SK-N-SH (cell line): ENCODE data around the gene PSME2. TPM values are rescaled to one million over a fixed set of nuclear protein-coding genes. Genes with fewer than 3 reads are reported as not detected.
A peak's percentile ranks its signal among the peaks of the same experiment; 100 is the strongest.

ENCODE experiments used
- CTCF ChIA-PET: fragments of 300-600, 350-600 bp; formaldehyde crosslinking; extraction: SDS; loops from one replicate; lab custom pipeline; 2021; lab: Yijun Ruan, JAX
- POLR2A ChIA-PET: fragments of 350-600 bp; sonication (Branson Sonifier 250); formaldehyde crosslinking; extraction: SDS; loops from one replicate; lab custom pipeline; 2020; ENCODE audit warnings: antibody characterized with exemption, inconsistent platforms; lab: Yijun Ruan, JAX
- DNase-seq: peaks from one replicate; pipeline ENCODE4 v3.0.0; 2012
- H2AFZ ChIP-seq: fragments of 200-600 bp; sonication (generic); 2 replicates; pipeline ENCODE4 v1.8.1; 2016; ENCODE audit warnings: antibody characterized with exemption, mild to moderate bottlenecking, low read depth
- H3F3A ChIP-seq: fragments of 200-600 bp; sonication (generic); replicated peaks from 2 replicates; pipeline ENCODE3; 2016; ENCODE audit warnings: antibody characterized with exemption, mild to moderate bottlenecking; ENCODE audit not compliant: insufficient read depth
- H3K27ac ChIP-seq, 2 experiments: fragments of 200-500 bp in 1 of 2; fragments of 200-600 bp in 1 of 2; sonication (Bioruptor generic) in 1 of 2; sonication (generic), shearing (Covaris generic) in 1 of 2; 2 replicates each; pipeline versions ENCODE4 v1.5.1 to v1.6.1; 2014 to 2016; ENCODE audit warnings: low read depth in 2 of 2, inconsistent platforms in 1 of 2, low read length in 1 of 2, mild to moderate bottlenecking in 1 of 2, mixed read lengths in 1 of 2
- H3K27me3 ChIP-seq: fragments of 200-600 bp; sonication (generic), shearing (Covaris generic); 2 replicates; pipeline ENCODE4 v1.6.1; 2016; ENCODE audit warnings: mixed run types; ENCODE audit not compliant: insufficient read depth
- H3K36me3 ChIP-seq, 2 experiments: fragments of 200-500 bp in 1 of 2; fragments of 200-600 bp in 1 of 2; sonication (Bioruptor generic) in 1 of 2; sonication (generic) in 1 of 2; replicated peaks in 1 of 2; 2 replicates each; pipeline versions ENCODE3 to v1.5.1; 2014 to 2016; ENCODE audit warnings: low read length in 1 of 2, mild to moderate bottlenecking in 1 of 2; ENCODE audit not compliant: insufficient read depth in 2 of 2, control insufficient read depth in 1 of 2
- H3K4me1 ChIP-seq, 2 experiments: fragments of 200-500 bp in 1 of 2; fragments of 200-600 bp in 1 of 2; sonication (Bioruptor generic) in 1 of 2; sonication (generic), shearing (Covaris generic) in 1 of 2; 2 replicates each; pipeline versions ENCODE4 v1.5.1 to v1.6.1; 2014 to 2016; ENCODE audit warnings: low read depth in 1 of 2, low read length in 1 of 2, mixed run types in 1 of 2; ENCODE audit not compliant: insufficient read depth in 2 of 2, control insufficient read depth in 1 of 2
- H3K4me2 ChIP-seq: fragments of 200-600 bp; sonication (generic), shearing (Covaris generic); 2 replicates; pipeline ENCODE4 v1.6.1; 2017; ENCODE audit warnings: mixed run types
- H3K4me3 ChIP-seq, 2 experiments: fragments of 200-500 bp in 1 of 2; fragments of 200-600 bp in 1 of 2; sonication (Bioruptor generic) in 1 of 2; sonication (generic), shearing (Covaris generic) in 1 of 2; 2 replicates each; pipeline versions ENCODE4 v1.5.1 to v1.8.1; 2014 to 2016; ENCODE audit warnings: low read depth in 2 of 2, inconsistent platforms in 1 of 2, low read length in 1 of 2, mild to moderate bottlenecking in 1 of 2, mixed read lengths in 1 of 2, moderate library complexity in 1 of 2
- H3K79me2 ChIP-seq: fragments of 200-600 bp; sonication (generic); 2 replicates; pipeline ENCODE4 v1.8.1; 2017; ENCODE audit warnings: mild to moderate bottlenecking; ENCODE audit not compliant: insufficient read depth
- H3K9ac ChIP-seq: fragments of 200-600 bp; sonication (generic); 2 replicates; pipeline ENCODE4 v1.6.1; 2017; ENCODE audit warnings: mixed run types
- H3K9me2 ChIP-seq: fragments of 200-600 bp; sonication (generic); 2 replicates; pipeline ENCODE4 v1.6.1; 2017; ENCODE audit warnings: mixed run types
- H3K9me3 ChIP-seq: fragments of 200-600 bp; sonication (generic); 2 replicates; pipeline ENCODE4 v1.6.1; 2017; ENCODE audit warnings: mixed run types, mild to moderate bottlenecking, moderate library complexity
- H4K20me1 ChIP-seq: fragments of 200-600 bp; sonication (generic); 2 replicates; pipeline ENCODE4 v1.6.1; 2017; ENCODE audit warnings: mild to moderate bottlenecking, mixed run types; ENCODE audit not compliant: insufficient read depth
- CHD2 ChIP-seq: fragments of 150-350 bp; IDR thresholded peaks from 2 replicates; pipeline ENCODE4 v1.6.1; 2018; ENCODE audit warnings: low read length; ENCODE audit not compliant: partially characterized antibody
- ELF1 ChIP-seq: IDR thresholded peaks from 2 replicates; pipeline ENCODE4 v1.4.0; 2012
- EP300 ChIP-seq, 2 experiments: IDR thresholded peaks; 2 replicates each; pipeline versions ENCODE4 v1.4.0 to v1.6.1; 2012; ENCODE audit warnings: borderline replicate concordance in 1 of 2, low read depth in 1 of 2, low read length in 1 of 2
- EZH2phosphoT487 ChIP-seq: fragments of 200-600 bp; sonication (generic); IDR thresholded peaks from 2 replicates; pipeline ENCODE4 v1.6.1; 2017; ENCODE audit warnings: low read depth, mixed run types, mild to moderate bottlenecking, antibody characterized with exemption, moderate library complexity, borderline replicate concordance
- FOSL2 ChIP-seq: IDR thresholded peaks from 2 replicates; pipeline ENCODE4 v1.4.0; 2012; ENCODE audit warnings: low read depth, mild to moderate bottlenecking, moderate library complexity, borderline replicate concordance
- FOXJ3 ChIP-seq: sonication (generic); formaldehyde crosslinking; IDR thresholded peaks from 2 replicates; pipeline ENCODE4 v1.5.1; 2020; ENCODE audit warnings: mild to moderate bottlenecking, missing genetic modification reagents
- FOXM1 ChIP-seq: IDR thresholded peaks from 2 replicates; pipeline ENCODE4 v1.4.0; 2012; ENCODE audit warnings: low read depth, mild to moderate bottlenecking
- GABPA ChIP-seq: IDR thresholded peaks from 2 replicates; pipeline ENCODE4 v1.4.0; 2012; ENCODE audit warnings: low read depth, mild to moderate bottlenecking
- GATA2 ChIP-seq: sonication (generic); formaldehyde crosslinking; IDR thresholded peaks from 2 replicates; pipeline ENCODE4 v1.5.0; 2020; ENCODE audit warnings: mild to moderate bottlenecking, missing genetic modification reagents
- JUND ChIP-seq: IDR thresholded peaks from 2 replicates; pipeline ENCODE4 v1.4.0; 2012
- NRF1 ChIP-seq: IDR thresholded peaks from 2 replicates; pipeline ENCODE4 v1.6.1; 2012; ENCODE audit warnings: low read depth, mild to moderate bottlenecking, low read length
- POLR2AphosphoS5 ChIP-seq: IDR thresholded peaks from 2 replicates; pipeline ENCODE4 v1.6.1; 2012; ENCODE audit warnings: low read depth, low read length
- RAD21 ChIP-seq: IDR thresholded peaks from 2 replicates; pipeline ENCODE4 v1.6.1; 2012; ENCODE audit warnings: mild to moderate bottlenecking, low read length
- RCOR1 ChIP-seq: fragments of 150-350 bp; IDR thresholded peaks from 2 replicates; pipeline ENCODE4 v1.6.1; 2017; ENCODE audit warnings: antibody characterized with exemption, low read length
- RXRA ChIP-seq: IDR thresholded peaks from 2 replicates; pipeline ENCODE4 v1.4.0; 2012; ENCODE audit warnings: low read depth, mild to moderate bottlenecking, borderline replicate concordance
- SMC3 ChIP-seq: IDR thresholded peaks from 2 replicates; pipeline ENCODE4 v1.6.1; 2012; ENCODE audit warnings: low read depth, low read length, improper control_type of control experiment
- TAF1 ChIP-seq: IDR thresholded peaks from 2 replicates; pipeline ENCODE4 v1.6.1; 2012; ENCODE audit warnings: low read depth, mild to moderate bottlenecking, low read length, moderate library complexity, borderline replicate concordance
- TEAD4 ChIP-seq: IDR thresholded peaks from 2 replicates; pipeline ENCODE4 v1.4.0; 2012; ENCODE audit warnings: mild to moderate bottlenecking, borderline replicate concordance; ENCODE audit not compliant: insufficient read depth
- YY1 ChIP-seq: IDR thresholded peaks from 2 replicates; pipeline ENCODE4 v1.4.0; 2012; ENCODE audit warnings: low read depth, mild to moderate bottlenecking
- WGBS: methylation state at CpG from one replicate; pipeline ENCODE4 v1.1.6; 2017; ENCODE audit warnings: low lambda C conversion rate; 5-methylcytosine and 5-hydroxymethylcytosine counted together
- polyA plus RNA-seq, 3 experiments: library from polyadenylated mRNA; depleted of rRNA; stranded (reverse); fragments of >200 nt; gene quantifications; 2 replicates each; pipeline ENCODE4 v1.2.3, GENCODE V29; 2012
- TF ChIP-seq, protein P1 (sequence below): IDR thresholded peaks from 2 replicates; pipeline ENCODE4 v1.6.1; 2012; ENCODE audit warnings: mild to moderate bottlenecking, low read depth, low read length, moderate library complexity
- TF ChIP-seq, protein P2 (sequence below): fragments of 150-350 bp; IDR thresholded peaks from 2 replicates; pipeline ENCODE4 v1.6.1; 2016; ENCODE audit warnings: mild to moderate bottlenecking, low read depth, low read length
- TF ChIP-seq, protein P3 (sequence below): IDR thresholded peaks from 2 replicates; pipeline ENCODE4 v1.4.0; 2012; ENCODE audit warnings: low read depth
- TF ChIP-seq, protein P4 (sequence below): fragments of 200-600 bp; sonication (generic); IDR thresholded peaks from 2 replicates; pipeline ENCODE4 v1.6.1; 2017; ENCODE audit warnings: antibody characterized with exemption, mild to moderate bottlenecking, moderate library complexity
- TF ChIP-seq, protein P5 (sequence below): fragments of 150-350 bp; IDR thresholded peaks from 2 replicates; pipeline ENCODE4 v1.6.1; 2017; ENCODE audit warnings: antibody characterized with exemption, low read length, low read depth, borderline replicate concordance

The PSME2 gene
- polyA plus RNA-seq, 1 of the 3 experiments (the other 2 are of a cell fraction) = 147 TPM

DNA sequence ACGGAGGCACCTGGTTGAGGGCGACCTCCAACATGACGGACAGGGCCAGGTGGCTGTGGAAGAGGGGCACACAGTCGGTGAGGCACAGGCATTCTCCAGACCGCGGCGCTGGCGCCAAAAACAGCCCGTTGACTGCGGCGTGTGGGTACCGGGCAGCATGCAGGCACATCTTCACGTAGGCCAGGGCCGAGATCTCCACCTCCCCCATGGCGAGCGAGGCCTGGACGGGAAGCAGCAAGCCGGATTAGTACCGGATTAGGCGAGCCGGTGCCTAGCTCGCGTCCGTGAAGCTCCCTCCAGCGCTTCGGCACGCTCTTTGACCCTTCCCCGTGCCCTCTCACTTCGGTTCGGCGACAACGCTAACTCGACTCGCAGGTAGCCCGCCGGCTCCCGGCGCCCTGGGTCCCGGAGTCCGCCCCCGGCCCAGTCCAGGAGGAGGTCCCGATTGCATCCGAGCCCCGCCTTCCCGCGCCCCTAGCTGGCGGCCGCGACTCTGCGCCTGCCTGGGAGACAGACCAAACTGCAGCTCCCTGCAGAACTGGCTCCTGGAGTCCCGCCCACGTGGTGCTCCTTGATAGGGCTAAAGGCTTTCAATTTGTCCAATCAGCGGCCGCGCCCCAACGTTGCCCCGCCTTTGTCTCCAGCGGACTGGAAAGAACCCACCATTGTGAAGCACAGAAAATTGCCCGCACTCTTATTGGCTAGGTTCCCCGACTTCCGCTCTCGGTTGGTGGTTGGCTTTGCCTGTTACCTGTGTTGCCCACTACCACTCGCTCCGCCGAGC lies 5.1 kb downstream of the PSME2 start, which contains the start of gene EMC9:
Gene EMC9 (minus strand): TSS at position 495 of the 784 bp plus-strand sequence. CDS start 287 bp downstream, at position 208.
- no peaks in the 10 kb centered on the region for H3K27me3 ChIP-seq
- peak within 1 kb of the TSS; percentile 81 for H3K9ac ChIP-seq
- DNase-seq = peak; percentile 94
- peaks cover 11 to 42% of the 10 kb centered on the region in 2 experiments; a peak in 3 of 4 replicates for H3K4me1 ChIP-seq
- peak within 1 kb of the TSS; percentile 82 to 98 for H3K27ac ChIP-seq
- ChIA-PET POLR2A (interaction anchor here (0.5 to 1.7 kb wide), 10 partner anchors 10 to 224 kb away, joined by 3 to 12 read pairs (median 4); partner anchors contain the start of genes CARMIL3, DCAF11, IPO4 and NRL), CTCF (interaction anchor here (1.0 to 1.9 kb wide), 2 partner anchors 20 to 33 kb away, joined by 4 to 5 read pairs; partner anchors contain the start of gene IRF9)
- H3K9me3 ChIP-seq = no peaks in the 10 kb centered on the region
- 2% methylated on average over 9 of the region's 65 CpGs for WGBS
- H3K4me3 ChIP-seq = peak within 1 kb of the TSS; percentile 90 to 93
- H4K20me1 ChIP-seq = no peaks in the 10 kb centered on the region
- H3K4me2 ChIP-seq = peak within 1 kb of the TSS; percentile 97
- peaks cover 30 to 45% of the 10 kb centered on the region in 2 experiments for H3K36me3 ChIP-seq
- H3F3A ChIP-seq = peaks cover 15% of the 10 kb centered on the region
- H3K79me2 ChIP-seq = peaks cover 61% of the 10 kb centered on the region
- no peaks in the 10 kb centered on the region for H3K9me2 ChIP-seq
- H2AFZ ChIP-seq = peak within 1 kb of the TSS; percentile 70
- TF ChIP-seq FOSL2 (no peak), RCOR1 (no peak), SMC3 (no peak), ELF1 (no peak; the same call in 1 of the 2 replicates), RAD21 (no peak), GATA2 (no peak), EZH2phosphoT487 (no peak), POLR2AphosphoS5 (peak; percentile 89), RXRA (no peak), CHD2 (peak; percentile 69), TAF1 (peak; percentile 77), NRF1 (peak; percentile 72), EP300 (IDR thresholded peaks at IDR 0.05; ENCODE audit: borderline replicate concordance in 1 of 2, low read depth in 1 of 2, low read length in 1 of 2) (no peak; a peak in 1 of 4 replicates), JUND (no peak), TEAD4 (no peak), YY1 (no peak), GABPA (peak; percentile 42; the same call in 1 of the 2 replicates), FOXM1 (no peak), FOXJ3 (CRISPR knock-in tag) (no peak)
- TF ChIP-seq, protein P1, sequence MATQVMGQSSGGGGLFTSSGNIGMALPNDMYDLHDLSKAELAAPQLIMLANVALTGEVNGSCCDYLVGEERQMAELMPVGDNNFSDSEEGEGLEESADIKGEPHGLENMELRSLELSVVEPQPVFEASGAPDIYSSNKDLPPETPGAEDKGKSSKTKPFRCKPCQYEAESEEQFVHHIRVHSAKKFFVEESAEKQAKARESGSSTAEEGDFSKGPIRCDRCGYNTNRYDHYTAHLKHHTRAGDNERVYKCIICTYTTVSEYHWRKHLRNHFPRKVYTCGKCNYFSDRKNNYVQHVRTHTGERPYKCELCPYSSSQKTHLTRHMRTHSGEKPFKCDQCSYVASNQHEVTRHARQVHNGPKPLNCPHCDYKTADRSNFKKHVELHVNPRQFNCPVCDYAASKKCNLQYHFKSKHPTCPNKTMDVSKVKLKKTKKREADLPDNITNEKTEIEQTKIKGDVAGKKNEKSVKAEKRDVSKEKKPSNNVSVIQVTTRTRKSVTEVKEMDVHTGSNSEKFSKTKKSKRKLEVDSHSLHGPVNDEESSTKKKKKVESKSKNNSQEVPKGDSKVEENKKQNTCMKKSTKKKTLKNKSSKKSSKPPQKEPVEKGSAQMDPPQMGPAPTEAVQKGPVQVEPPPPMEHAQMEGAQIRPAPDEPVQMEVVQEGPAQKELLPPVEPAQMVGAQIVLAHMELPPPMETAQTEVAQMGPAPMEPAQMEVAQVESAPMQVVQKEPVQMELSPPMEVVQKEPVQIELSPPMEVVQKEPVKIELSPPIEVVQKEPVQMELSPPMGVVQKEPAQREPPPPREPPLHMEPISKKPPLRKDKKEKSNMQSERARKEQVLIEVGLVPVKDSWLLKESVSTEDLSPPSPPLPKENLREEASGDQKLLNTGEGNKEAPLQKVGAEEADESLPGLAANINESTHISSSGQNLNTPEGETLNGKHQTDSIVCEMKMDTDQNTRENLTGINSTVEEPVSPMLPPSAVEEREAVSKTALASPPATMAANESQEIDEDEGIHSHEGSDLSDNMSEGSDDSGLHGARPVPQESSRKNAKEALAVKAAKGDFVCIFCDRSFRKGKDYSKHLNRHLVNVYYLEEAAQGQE = 0 out of 2 replicates have a peak, but pooled peaks have one; percentile 17
- TF ChIP-seq, protein P2, sequence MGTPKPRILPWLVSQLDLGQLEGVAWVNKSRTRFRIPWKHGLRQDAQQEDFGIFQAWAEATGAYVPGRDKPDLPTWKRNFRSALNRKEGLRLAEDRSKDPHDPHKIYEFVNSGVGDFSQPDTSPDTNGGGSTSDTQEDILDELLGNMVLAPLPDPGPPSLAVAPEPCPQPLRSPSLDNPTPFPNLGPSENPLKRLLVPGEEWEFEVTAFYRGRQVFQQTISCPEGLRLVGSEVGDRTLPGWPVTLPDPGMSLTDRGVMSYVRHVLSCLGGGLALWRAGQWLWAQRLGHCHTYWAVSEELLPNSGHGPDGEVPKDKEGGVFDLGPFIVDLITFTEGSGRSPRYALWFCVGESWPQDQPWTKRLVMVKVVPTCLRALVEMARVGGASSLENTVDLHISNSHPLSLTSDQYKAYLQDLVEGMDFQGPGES = peak; percentile 69
- TF ChIP-seq, protein P3, sequence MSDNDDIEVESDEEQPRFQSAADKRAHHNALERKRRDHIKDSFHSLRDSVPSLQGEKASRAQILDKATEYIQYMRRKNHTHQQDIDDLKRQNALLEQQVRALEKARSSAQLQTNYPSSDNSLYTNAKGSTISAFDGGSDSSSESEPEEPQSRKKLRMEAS = no peak; the same call in none of the 2 replicates
- TF ChIP-seq, protein P4, sequence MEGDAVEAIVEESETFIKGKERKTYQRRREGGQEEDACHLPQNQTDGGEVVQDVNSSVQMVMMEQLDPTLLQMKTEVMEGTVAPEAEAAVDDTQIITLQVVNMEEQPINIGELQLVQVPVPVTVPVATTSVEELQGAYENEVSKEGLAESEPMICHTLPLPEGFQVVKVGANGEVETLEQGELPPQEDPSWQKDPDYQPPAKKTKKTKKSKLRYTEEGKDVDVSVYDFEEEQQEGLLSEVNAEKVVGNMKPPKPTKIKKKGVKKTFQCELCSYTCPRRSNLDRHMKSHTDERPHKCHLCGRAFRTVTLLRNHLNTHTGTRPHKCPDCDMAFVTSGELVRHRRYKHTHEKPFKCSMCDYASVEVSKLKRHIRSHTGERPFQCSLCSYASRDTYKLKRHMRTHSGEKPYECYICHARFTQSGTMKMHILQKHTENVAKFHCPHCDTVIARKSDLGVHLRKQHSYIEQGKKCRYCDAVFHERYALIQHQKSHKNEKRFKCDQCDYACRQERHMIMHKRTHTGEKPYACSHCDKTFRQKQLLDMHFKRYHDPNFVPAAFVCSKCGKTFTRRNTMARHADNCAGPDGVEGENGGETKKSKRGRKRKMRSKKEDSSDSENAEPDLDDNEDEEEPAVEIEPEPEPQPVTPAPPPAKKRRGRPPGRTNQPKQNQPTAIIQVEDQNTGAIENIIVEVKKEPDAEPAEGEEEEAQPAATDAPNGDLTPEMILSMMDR = peak; percentile 39
- TF ChIP-seq, protein P5, sequence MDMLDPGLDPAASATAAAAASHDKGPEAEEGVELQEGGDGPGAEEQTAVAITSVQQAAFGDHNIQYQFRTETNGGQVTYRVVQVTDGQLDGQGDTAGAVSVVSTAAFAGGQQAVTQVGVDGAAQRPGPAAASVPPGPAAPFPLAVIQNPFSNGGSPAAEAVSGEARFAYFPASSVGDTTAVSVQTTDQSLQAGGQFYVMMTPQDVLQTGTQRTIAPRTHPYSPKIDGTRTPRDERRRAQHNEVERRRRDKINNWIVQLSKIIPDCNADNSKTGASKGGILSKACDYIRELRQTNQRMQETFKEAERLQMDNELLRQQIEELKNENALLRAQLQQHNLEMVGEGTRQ = peak; percentile 32
